ENCODE measurements around the gene RBM34. TPM values are rescaled to one million over a fixed set of nuclear protein-coding genes. Genes with fewer than 3 reads are reported as not detected.

Gene RBM34
- total RNA-seq, 2 donors from 2014 or later: 13.2 to 26.2 TPM

GRCh38 chr1:235127732-235128455, 33.2 kb downstream of the RBM34 start:
- no peaks in the 10 kb centered on the region for H3K36me3 ChIP-seq (replicated peaks in 1 of 2; ENCODE audit: insufficient read depth in 1 of 2, low read depth in 2 of 2)
- no peaks in the 10 kb centered on the region for H3K27me3 ChIP-seq
- peaks cover 20% of the 10 kb centered on the region for H3K4me1 ChIP-seq
- H3K27ac ChIP-seq: peak overlapping the region; percentile 55 to 92 (median 80)
- H3K9me3 ChIP-seq: no peaks in the 10 kb centered on the region
- no peak for DNase-seq
- ATAC-seq: no peak
- intact Hi-C loops (cut with DNase I): no loop called here
- WGBS, 2 donors: 0 to 2% methylated on average over 29 to 35 of the region's 35 CpGs
- TF ChIP-seq, protein P1, sequence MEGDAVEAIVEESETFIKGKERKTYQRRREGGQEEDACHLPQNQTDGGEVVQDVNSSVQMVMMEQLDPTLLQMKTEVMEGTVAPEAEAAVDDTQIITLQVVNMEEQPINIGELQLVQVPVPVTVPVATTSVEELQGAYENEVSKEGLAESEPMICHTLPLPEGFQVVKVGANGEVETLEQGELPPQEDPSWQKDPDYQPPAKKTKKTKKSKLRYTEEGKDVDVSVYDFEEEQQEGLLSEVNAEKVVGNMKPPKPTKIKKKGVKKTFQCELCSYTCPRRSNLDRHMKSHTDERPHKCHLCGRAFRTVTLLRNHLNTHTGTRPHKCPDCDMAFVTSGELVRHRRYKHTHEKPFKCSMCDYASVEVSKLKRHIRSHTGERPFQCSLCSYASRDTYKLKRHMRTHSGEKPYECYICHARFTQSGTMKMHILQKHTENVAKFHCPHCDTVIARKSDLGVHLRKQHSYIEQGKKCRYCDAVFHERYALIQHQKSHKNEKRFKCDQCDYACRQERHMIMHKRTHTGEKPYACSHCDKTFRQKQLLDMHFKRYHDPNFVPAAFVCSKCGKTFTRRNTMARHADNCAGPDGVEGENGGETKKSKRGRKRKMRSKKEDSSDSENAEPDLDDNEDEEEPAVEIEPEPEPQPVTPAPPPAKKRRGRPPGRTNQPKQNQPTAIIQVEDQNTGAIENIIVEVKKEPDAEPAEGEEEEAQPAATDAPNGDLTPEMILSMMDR (IDR thresholded peaks at IDR 0.05): no peak
- TF ChIP-seq POLR2A (IDR thresholded peaks at IDR 0.05): no peak
- H3K4me3 ChIP-seq: peak overlapping the region; percentile 81 to 88

DNA sequence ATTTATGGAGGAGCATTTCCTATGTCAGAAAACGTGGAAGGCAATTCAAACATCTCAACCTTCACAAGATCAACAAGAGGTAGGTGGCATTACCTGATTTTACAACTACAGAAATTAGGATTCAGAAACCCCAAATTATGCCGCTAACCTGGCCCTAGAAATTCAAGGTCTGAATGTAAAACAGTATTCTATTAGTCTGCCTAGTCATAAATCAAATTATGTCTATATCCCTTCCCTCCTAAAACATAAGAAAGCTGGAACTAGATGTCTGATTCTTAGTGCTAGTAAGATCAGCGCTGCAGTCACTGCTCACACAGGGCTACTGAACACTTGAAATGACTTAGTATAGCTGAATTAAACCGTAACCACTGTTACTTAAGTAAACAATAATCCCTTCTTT, 33.8 kb downstream of the RBM34 start:
- peaks cover 20% of the 10 kb centered on the region for H3K4me1 ChIP-seq
- H3K27ac ChIP-seq: peak overlapping the region in 1 of 4 donors; percentile 76
- peak overlapping the region; percentile 81 to 88 for H3K4me3 ChIP-seq
- DNase-seq (no peak), ATAC-seq (no peak)
- 11 to 13% methylated on average over 4 of the region's 4 CpGs for WGBS, 2 donors
- intact Hi-C loops (cut with DNase I): no loop called here
- no peaks in the 10 kb centered on the region for H3K9me3 ChIP-seq
- no peaks in the 10 kb centered on the region for H3K27me3 ChIP-seq
- TF ChIP-seq, protein P1 (IDR thresholded peaks at IDR 0.05): no peak
- TF ChIP-seq POLR2A (IDR thresholded peaks at IDR 0.05): no peak
- no peaks in the 10 kb centered on the region for H3K36me3 ChIP-seq (replicated peaks in 1 of 2; ENCODE audit: insufficient read depth in 1 of 2, low read depth in 2 of 2)

DNA sequence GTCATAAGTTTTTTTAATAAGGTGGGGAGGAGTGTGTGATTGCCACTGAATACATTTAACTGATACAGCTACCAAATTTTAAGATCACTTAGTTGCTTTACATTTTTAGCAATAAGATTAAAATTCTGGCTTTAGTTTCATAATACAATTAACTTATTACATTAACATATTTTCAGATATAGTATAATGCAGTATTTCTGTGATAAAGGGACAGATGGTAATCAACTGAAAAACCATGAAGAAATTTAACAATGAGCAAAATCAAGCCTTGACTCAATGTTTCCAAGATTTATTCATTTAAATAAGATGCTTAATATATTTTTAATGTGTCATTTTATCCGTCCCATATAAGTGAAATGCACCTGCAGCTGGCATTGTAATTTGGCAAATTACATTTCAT, 36.4 kb downstream of the RBM34 start:
- Histone ChIP-seq H3K27me3 (no peaks in the 10 kb centered on the region), H3K4me3 (no peak overlapping the region), H3K27ac (no peak overlapping the region), H3K36me3 (replicated peaks in 1 of 2; ENCODE audit: insufficient read depth in 1 of 2, low read depth in 2 of 2) (peaks cover 0 to under 1% of the 10 kb centered on the region in 2 donors), H3K4me1 (peaks cover 20% of the 10 kb centered on the region), H3K9me3 (no peaks in the 10 kb centered on the region)
- no peak for DNase-seq
- TF ChIP-seq, protein P1 (IDR thresholded peaks at IDR 0.05): no peak
- no peak for TF ChIP-seq POLR2A (IDR thresholded peaks at IDR 0.05)
- 68 to 81% methylated on average over 1 of the region's 1 CpG for WGBS, 2 donors
- ATAC-seq: no peak
- intact Hi-C loops (cut with DNase I): no loop called here

DNA sequence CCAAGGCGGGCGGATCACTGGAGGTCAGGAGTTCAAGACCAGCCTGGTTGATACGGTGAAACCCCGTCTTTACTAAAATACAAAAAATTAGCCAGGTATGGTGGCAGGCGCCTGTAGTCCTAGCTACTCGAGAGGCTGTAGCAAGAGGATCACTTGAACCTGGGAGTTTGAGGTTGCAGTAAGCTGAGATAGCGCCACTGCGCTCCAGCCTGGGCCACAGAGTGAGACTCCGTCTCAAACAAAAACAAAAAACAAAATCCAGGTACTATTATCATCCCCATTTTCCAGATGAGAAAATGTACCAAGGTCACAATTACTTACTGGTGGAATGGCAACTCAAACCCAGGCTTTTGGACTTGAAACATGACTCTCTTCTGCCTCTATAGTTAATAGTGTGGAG, 36.9 kb downstream of the RBM34 start:
- Histone ChIP-seq H3K4me1 (peaks cover 17% of the 10 kb centered on the region), H3K27ac (no peak overlapping the region), H3K36me3 (replicated peaks in 1 of 2; ENCODE audit: insufficient read depth in 1 of 2, low read depth in 2 of 2) (peaks cover 0 to 5% of the 10 kb centered on the region in 2 donors), H3K27me3 (no peaks in the 10 kb centered on the region), H3K9me3 (no peaks in the 10 kb centered on the region), H3K4me3 (no peak overlapping the region)
- no peak for ATAC-seq
- 92 to 98% methylated on average over 9 of the region's 9 CpGs for WGBS, 2 donors
- intact Hi-C loops (cut with DNase I): no loop called here
- TF ChIP-seq, protein P1 (IDR thresholded peaks at IDR 0.05): no peak
- no peak for TF ChIP-seq POLR2A (IDR thresholded peaks at IDR 0.05)
- no peak for DNase-seq

GRCh38 chr1:235122348-235122747, 38.7 kb downstream of the RBM34 start:
- TF ChIP-seq, protein P1 (IDR thresholded peaks at IDR 0.05): no peak
- TF ChIP-seq POLR2A (IDR thresholded peaks at IDR 0.05): no peak
- Histone ChIP-seq H3K27me3 (no peaks in the 10 kb centered on the region), H3K4me3 (no peak overlapping the region), H3K9me3 (no peaks in the 10 kb centered on the region), H3K4me1 (peaks cover 13% of the 10 kb centered on the region), H3K36me3 (replicated peaks in 1 of 2; ENCODE audit: insufficient read depth in 1 of 2, low read depth in 2 of 2) (peaks cover 0 to 19% of the 10 kb centered on the region in 2 donors), H3K27ac (no peak overlapping the region)
- DNase-seq (no peak), ATAC-seq (no peak)
- WGBS, 2 donors: 53 to 69% methylated on average over 1 of the region's 1 CpG
- intact Hi-C loops (cut with DNase I): no loop called here
